Stimulated activated CD8-positive, alpha-beta memory T cell treated with anti-CD3 and anti-CD28 coated beads, Interleukin-15, amount 100 ng/mL, for 24 hours (primary cell): ENCODE measurements around the gene NR1D1.
"Not testable (repeated sequence)": the region's sequence is repeated elsewhere in the genome, so short reads cannot be mapped to it uniquely, and the experiment has no call there.

Experiments
- DNase-seq: peaks from one replicate; pipeline ENCODE4 v3.0.0-alpha.2; 2020; ENCODE audit warnings: low read depth

The NR1D1 gene

GRCh38 chr17:40100419-40100668, at the start of gene NR1D1:
Gene NR1D1, minus strand, starts transcription at chr17:40100589. Its CDS starts 495 bp downstream, at chr17:40100094.
- DNase-seq: no peak

DNA sequence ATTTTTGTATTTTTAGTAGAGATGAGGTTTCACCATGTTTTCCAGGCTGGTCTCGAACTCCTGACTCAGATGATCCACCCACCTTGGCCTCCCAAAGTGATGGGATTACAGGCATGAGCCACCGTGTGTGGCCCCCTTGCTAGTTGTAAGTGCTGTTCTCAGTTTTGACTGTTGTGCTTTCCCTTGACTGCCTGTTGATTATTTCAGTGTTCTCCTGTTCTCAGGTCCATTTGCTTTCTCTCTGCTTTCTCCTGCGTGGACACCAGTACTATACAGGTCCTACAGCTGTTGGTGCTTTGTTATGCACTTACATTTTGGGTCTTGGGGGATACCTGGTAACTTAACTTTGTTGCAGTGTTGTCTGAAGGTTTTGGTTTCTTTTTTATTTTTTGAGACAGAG, 48.1 kb upstream of the NR1D1 start:
- DNase-seq: no peak

GRCh38 chr17:40145476-40145875, 45.1 kb upstream of the NR1D1 start:
- no peak for DNase-seq

DNA sequence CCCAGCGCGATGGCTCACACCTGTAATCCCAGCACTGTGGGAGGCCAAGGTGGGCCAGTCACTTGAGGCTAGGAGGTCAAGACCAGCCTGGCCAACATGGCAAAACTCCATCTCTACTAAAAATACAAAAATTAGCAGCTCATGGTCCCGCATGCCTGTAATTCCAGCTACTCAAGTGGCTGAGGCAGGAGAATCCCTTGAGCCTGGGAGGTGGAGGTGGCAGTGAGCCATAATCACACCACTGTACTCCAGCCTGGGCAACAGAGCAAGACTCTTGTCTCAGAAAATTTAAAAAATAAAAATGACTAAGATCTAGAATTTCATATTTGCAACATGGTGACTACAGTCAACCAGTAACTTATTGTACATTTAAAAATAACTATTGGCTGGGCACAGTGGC, 42.8 kb upstream of the NR1D1 start:
- not testable (repeated sequence) for DNase-seq

- no peak for DNase-seq
Measured at GRCh38 chr17:40139566-40140058, 39.2 kb upstream of the NR1D1 start.

DNA sequence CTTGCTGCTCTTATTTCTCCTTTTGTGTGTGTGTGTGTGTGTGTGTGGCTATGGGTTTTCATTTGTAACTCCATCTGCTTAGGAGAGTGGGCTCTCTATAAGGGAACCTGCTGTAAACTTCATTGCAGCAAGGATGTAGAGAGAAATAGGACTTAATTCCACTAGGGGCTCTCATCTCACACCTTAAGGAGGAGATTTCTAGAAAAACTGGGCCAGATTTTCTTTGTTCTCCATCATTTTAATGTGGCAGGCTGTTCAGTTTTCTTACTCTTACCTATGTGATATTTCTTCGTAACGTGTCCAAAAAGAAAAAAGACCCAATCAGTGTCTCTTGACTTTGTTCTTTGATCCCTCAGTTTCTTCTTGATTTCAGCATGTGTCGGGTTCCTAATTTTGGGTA, 35.4 kb upstream of the NR1D1 start:
- DNase-seq: no peak

GRCh38 chr17:40134184-40134583, 33.8 kb upstream of the NR1D1 start:
- DNase-seq: no peak

DNA sequence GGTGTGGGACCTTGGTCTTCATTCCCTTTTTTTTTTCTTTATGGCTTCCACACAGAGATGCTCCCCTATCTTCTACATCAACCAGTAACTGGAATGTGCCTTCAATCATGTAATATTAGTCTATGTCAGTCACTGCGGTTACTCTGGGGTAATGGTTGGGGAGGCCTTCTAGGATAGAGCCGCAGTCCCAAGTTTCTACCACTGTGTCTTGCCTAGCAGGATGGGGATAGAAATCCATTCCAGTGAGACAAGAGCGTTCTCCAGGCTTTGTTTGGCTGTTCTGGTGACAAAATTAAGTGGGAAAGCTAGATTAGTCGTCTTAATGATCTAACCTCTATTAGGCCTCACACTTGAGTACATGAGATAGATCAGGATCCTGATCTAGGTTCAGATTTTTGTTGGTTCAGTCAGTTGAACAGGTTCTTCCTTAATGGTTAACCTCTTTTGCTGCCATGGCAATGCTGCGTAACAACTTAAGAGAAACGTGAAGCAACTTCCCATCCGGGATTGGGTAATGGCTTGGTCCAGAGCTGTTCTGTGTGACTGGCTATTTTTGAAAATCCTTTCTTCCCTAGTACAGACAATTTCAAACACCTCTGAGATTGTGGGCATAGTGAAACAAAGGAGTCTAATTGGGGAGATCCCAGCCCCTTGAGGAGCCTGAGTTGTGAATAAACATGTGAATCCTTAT, 30.1 kb upstream of the NR1D1 start:
- no peak for DNase-seq

- no peak for DNase-seq
Measured at GRCh38 chr17:40129498-40129897, 29.1 kb upstream of the NR1D1 start.

DNA sequence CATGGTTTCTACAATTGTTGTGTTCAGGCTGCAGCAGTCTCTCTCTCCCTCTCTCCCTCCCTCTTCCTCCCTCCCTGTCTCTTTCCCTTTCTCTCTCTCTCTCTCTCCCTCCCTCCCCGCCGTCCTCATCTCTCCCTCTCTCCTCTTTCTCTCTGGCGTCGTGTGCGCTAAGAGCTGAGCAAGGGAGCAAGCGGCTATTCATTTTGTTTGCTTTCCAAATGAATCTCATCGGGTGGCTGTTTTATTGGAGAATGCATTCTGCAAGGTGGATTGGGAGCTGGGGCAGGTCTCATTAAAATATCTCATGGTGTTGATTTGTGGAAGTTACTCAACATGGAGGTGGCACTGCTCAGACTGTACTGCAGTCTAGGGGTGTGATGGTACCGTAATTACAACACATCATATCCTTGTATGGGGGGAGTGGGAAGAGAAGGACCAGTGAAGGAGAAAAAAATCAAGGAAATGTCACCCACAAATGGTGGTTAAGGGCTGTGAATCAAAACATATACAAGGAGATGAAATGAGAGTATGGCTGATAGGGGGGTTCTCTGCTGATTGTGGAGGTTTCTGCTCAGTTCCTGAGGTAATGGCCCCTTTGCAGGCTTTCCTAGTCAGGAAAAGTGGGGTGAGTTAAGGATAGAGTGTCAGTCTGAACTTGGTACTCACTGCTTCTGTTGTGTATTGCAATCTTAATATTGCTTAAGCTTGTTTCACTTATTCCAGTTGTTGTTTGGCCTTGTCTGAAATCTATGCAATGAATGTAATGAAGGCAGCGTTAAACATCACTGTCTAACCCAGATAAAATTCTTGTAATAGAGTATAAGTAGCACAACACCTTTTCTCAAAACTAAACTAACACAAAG, 24.1 kb upstream of the NR1D1 start:
- no peak for DNase-seq

DNA sequence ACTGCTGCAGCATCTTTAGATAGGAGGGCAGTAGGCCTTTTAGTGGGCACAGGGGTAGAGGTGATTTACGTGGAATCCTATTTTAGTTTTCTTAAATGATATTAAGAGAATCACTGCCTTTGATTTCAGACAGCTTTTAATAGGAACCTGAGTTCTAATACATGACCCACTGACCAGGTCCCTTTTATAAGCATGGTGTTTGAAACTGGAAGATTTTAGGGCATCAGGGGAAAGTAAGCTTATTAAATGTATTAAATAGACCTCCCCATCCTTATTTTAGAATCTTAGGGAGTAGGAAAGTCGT, 23.4 kb upstream of the NR1D1 start:
- DNase-seq: no peak

- DNase-seq: no peak
Measured at GRCh38 chr17:40122999-40123810, 22.8 kb upstream of the NR1D1 start.

- DNase-seq: no peak
Measured at GRCh38 chr17:40122136-40122998, 22.0 kb upstream of the NR1D1 start.

DNA sequence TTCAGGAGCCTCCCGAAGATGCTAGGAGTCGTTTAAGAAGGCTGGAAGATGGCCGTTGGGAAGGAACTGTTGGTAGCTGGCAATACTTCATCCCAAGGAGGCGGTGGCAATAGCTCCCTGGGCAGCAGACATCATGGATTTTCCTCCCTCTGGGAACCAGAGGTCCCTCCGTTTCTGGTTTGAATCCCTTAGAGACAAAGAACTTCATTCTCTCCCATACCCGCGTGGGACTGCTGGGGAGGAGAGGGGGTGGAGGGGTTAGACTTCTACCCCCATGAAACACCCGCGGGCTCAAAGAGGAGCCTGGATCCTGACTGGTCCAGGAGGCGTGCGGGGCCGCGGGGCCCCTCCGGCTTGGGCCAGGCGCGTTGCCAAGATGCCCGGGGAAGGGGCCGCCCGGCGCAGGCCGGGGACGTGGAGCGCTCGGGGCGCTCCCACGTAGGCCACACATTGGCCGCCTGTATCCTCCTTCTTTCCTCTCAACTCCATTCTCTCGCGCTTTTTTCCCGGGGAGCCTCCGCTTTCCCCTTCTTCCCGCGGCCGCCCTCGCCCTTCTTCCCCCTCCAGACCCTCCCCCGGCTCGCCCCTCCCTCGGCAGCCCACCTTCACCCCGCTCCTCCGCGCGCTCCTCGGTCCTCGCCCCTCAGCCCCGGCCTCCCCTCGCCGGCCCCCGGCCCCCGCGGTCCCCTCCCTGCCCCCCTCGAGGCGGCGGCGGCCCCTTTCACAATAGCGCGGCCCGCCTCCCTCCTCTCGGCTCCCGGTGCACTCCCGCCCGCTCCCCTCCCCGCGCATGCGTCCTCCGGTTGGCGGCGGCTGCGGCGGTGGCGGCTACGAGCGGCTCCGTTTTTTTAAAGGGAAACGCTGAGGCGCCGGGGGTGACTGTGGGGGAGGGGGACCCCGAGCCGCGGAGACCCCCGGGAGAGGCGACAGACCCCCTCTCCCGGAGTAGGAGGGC, 21.1 kb upstream of the NR1D1 start, which contains the start of gene MSL1:
Gene MSL1 (plus strand): TSS at position 791 of the 955 bp plus-strand sequence. CDS start 642 bp downstream, outside the sequence.
- peak; percentile 71 for DNase-seq

DNA sequence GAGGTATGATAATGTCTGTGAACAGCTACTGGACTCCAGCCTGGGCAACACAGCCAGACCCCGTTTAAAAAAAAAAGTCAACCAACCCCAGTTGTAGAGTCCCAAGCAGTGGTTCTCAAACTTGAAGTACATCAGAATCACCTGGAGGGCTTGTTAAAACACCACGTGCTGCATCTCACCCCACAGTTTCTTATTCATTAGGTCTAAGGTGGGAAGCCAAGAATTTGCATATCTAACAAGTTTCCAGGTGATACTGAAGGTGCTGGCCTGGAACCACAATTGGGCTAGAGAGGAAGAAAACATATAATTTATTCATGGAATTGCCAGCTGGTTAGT, 14.7 kb upstream of the NR1D1 start:
- no peak for DNase-seq

DNA sequence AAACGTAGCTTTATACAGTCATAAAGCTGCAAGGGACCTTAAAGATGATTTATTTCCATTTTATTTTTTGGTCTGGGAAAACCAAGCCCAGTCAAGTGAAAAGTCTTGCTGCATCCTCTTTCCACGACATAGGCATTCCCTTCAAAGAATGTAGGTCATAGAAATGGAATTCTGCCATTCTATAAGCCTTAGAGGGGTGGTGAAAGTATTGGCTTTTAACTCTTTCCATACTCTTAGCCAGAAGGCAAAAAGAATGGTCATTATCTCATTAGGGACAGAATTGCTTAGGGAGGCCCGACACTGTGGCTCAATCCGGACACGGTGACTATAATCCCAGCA, 13.5 kb upstream of the NR1D1 start:
- DNase-seq: no peak

DNA sequence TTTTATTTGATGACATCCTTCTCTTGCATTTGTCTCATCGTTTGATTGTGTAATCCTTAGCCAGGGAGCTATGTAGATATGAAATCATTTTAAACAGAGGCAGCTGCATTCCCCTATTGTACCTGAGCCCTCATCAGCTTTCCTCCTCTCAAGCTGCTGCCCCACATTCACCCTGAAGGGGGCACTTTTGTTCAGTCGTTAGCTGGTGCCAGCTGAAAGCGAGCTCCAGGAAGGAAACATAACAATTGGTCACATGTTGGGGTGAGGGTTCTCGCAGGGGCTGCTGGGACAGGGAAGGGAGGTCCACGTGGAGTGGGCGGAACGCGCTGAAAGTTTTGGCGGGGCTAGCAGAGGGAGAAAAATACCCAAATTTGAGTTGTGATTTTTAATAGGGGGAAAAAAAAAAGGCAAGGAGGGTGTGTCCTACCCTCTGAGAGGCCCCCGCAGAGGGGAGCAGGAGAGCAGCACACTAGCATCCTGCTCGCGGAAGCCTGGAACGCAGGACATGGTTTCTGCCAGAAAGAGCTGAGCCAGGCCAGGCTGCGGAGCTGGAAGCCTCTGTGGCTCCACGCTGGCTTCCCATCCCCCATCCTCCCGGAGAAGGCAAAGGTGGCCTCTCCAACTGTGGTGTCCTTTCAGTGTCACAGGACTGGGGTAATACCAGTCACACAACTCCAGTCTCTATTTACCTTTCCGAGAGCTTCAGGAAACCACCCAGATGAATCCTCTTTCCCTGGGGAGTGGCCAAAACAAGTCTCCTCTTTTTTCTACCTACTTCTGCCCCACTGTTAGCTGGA, 12.9 kb upstream of the NR1D1 start:
- DNase-seq: peak; percentile 68

- no peak for DNase-seq
Measured at GRCh38 chr17:40112718-40113109, 12.3 kb upstream of the NR1D1 start.

GRCh38 chr17:40112191-40112711, 11.9 kb upstream of the NR1D1 start:
- no peak for DNase-seq
